Measurements from ENCODE around the gene TBL2. TPM values are rescaled to one million over a fixed set of nuclear protein-coding genes. Genes with fewer than 3 reads are reported as not detected.

The TBL2 gene
- total RNA-seq, 1 experiment from 2014 or later: 128 TPM

GRCh38 chr7:73519867-73520672 is 58.3 kb downstream of the TBL2 start:
- DNase-seq (ENCODE audit: low read depth): peak; percentile 40

GRCh38 chr7:73518470-73518869 is 59.9 kb downstream of the TBL2 start:
- in situ Hi-C loops (cut with HindIII; ENCODE audit: low pct_unique_long_range_greater_than_20kb, low sequenced_read_pairs): no loop called here
- DNase-seq (ENCODE audit: low read depth): no peak

More at GRCh38 chr7:73519867-73520672, 58.3 kb downstream of the TBL2 start:
- in situ Hi-C loops (cut with HindIII; ENCODE audit: low pct_unique_long_range_greater_than_20kb, low sequenced_read_pairs): no loop called here

Other genes starting within 250 kb of the TBL2 start
- 1.2 and 4.9 TPM in 2 replicates for gene FZD9, start 144.8 kb downstream of the TBL2 start, total RNA-seq (2014; rRNA removed; shearing (Covaris generic); ENCODE audit: low replicate concordance)
- 50.9 and 54.6 TPM in 2 replicates for gene BAZ1B, start 56.3 kb downstream of the TBL2 start, total RNA-seq (2014; rRNA removed; shearing (Covaris generic); ENCODE audit: low replicate concordance)
- gene BCL7B, start 20.9 kb downstream of the TBL2 start, total RNA-seq (2014; rRNA removed; shearing (Covaris generic); ENCODE audit: low replicate concordance): 53.8 and 61.7 TPM in 2 replicates
- gene MLXIPL, start 45.9 kb upstream of the TBL2 start, total RNA-seq (2014; rRNA removed; shearing (Covaris generic); ENCODE audit: low replicate concordance): not detected in 2 replicates
- 4.5 and 12.9 TPM in 2 replicates for gene VPS37D, start 89.3 kb upstream of the TBL2 start, total RNA-seq (2014; rRNA removed; shearing (Covaris generic); ENCODE audit: low replicate concordance)
- gene DNAJC30, start 104.9 kb upstream of the TBL2 start, total RNA-seq (2014; rRNA removed; shearing (Covaris generic); ENCODE audit: low replicate concordance): 10.7 and 20.2 TPM in 2 replicates
- 110 and 151 TPM in 2 replicates for gene BUD23, start 105.0 kb upstream of the TBL2 start, total RNA-seq (2014; rRNA removed; shearing (Covaris generic); ENCODE audit: low replicate concordance)
- gene STX1A, start 141.1 kb upstream of the TBL2 start, total RNA-seq (2014; rRNA removed; shearing (Covaris generic); ENCODE audit: low replicate concordance): 8.5 and 25.7 TPM in 2 replicates
- 36.2 and 45.0 TPM in 2 replicates for gene ABHD11, start 160.2 kb upstream of the TBL2 start, total RNA-seq (2014; rRNA removed; shearing (Covaris generic); ENCODE audit: low replicate concordance)
- 43.4 and 69.4 TPM in 2 replicates for gene CLDN3, start 191.7 kb upstream of the TBL2 start, total RNA-seq (2014; rRNA removed; shearing (Covaris generic); ENCODE audit: low replicate concordance)

All from Caki2 (cell line).